Mesendoderm (in vitro differentiated cells): ENCODE results near the gene AFF1.
"Not testable (repeated sequence)": the region's sequence is repeated elsewhere in the genome, so short reads cannot be mapped to it uniquely, and the experiment has no call there.

ENCODE experiments used
- DNase-seq: peaks from one replicate; pipeline ENCODE4 v3.0.0; 2013
- H2AK5ac ChIP-seq: 2 replicates; pipeline ENCODE4 v1.6.1; 2013; ENCODE audit warnings: low read length, inconsistent platforms
- H2BK120ac ChIP-seq: 2 replicates; pipeline ENCODE4 v1.6.1; 2013; ENCODE audit warnings: low read depth, mild to moderate bottlenecking, low read length, moderate library complexity, mixed read lengths
- H2BK15ac ChIP-seq: replicated peaks from 2 replicates; pipeline ENCODE4 v1.6.1; 2013; ENCODE audit warnings: low read depth, mild to moderate bottlenecking, moderate library complexity
- H2BK5ac ChIP-seq: 2 replicates; pipeline ENCODE4 v1.6.1; 2013; ENCODE audit warnings: low read length, inconsistent platforms
- H3K18ac ChIP-seq: 2 replicates; pipeline ENCODE4 v1.6.1; 2013; ENCODE audit warnings: mild to moderate bottlenecking, low read length, mixed read lengths
- H3K23ac ChIP-seq: one replicate; pipeline ENCODE4 v1.6.1; 2013; ENCODE audit warnings: low read length
- H3K27ac ChIP-seq: 2 replicates; pipeline ENCODE4 v1.5.1; 2013; ENCODE audit warnings: low read depth, mild to moderate bottlenecking, inconsistent platforms, low read length, moderate library complexity
- H3K27me3 ChIP-seq: 2 replicates; pipeline ENCODE4 v1.6.1; 2013; ENCODE audit warnings: low read length, control low read depth, mild to moderate bottlenecking, inconsistent platforms; ENCODE audit not compliant: insufficient read depth, poor library complexity
- H3K36me3 ChIP-seq: 2 replicates; pipeline ENCODE4 v1.6.1; 2013; ENCODE audit warnings: low read length, inconsistent platforms; ENCODE audit not compliant: control insufficient read depth, insufficient read depth
- H3K4ac ChIP-seq: one replicate; pipeline ENCODE4 v1.6.1; 2013; ENCODE audit warnings: low read depth, mild to moderate bottlenecking, low read length, moderate library complexity
- H3K4me1 ChIP-seq: 2 replicates; pipeline ENCODE4 v1.6.1; 2013; ENCODE audit warnings: low read depth, low read length, inconsistent platforms; ENCODE audit not compliant: control insufficient read depth
- H3K4me2 ChIP-seq: 2 replicates; pipeline ENCODE4 v1.6.1; 2013; ENCODE audit warnings: low read length
- H3K4me3 ChIP-seq: 2 replicates; pipeline ENCODE4 v1.5.1; 2013; ENCODE audit warnings: mild to moderate bottlenecking, low read length
- H3K56ac ChIP-seq: one replicate; pipeline ENCODE4 v1.6.1; 2013; ENCODE audit warnings: low read length
- H3K79me1 ChIP-seq: 2 replicates; pipeline ENCODE4 v1.6.1; 2013; ENCODE audit warnings: low read length, inconsistent platforms
- H3K79me2 ChIP-seq: 2 replicates; pipeline ENCODE4 v1.6.1; 2013; ENCODE audit warnings: mild to moderate bottlenecking, low read length; ENCODE audit not compliant: control insufficient read depth, insufficient read depth
- H3K9ac ChIP-seq: 2 replicates; pipeline ENCODE4 v1.6.1; 2013; ENCODE audit warnings: low read length, inconsistent platforms
- H4K5ac ChIP-seq: one replicate; pipeline ENCODE4 v1.6.1; 2013; ENCODE audit warnings: low read length
- H4K8ac ChIP-seq: one replicate; pipeline ENCODE4 v1.6.1; 2013; ENCODE audit warnings: low read depth, mild to moderate bottlenecking, control low read depth, low read length, moderate library complexity
- WGBS: extraction: QIAGEN DNeasy Blood & Tissue Kit; methylation state at CpG from one replicate; pipeline ENCODE4 v1.1.7; 2013; ENCODE audit warnings: low lambda C conversion rate, missing lambda C conversion rate; ENCODE audit not compliant: insufficient coverage; ENCODE audit errors: extremely low coverage; 5-methylcytosine and 5-hydroxymethylcytosine counted together

AFF1 gene

DNA sequence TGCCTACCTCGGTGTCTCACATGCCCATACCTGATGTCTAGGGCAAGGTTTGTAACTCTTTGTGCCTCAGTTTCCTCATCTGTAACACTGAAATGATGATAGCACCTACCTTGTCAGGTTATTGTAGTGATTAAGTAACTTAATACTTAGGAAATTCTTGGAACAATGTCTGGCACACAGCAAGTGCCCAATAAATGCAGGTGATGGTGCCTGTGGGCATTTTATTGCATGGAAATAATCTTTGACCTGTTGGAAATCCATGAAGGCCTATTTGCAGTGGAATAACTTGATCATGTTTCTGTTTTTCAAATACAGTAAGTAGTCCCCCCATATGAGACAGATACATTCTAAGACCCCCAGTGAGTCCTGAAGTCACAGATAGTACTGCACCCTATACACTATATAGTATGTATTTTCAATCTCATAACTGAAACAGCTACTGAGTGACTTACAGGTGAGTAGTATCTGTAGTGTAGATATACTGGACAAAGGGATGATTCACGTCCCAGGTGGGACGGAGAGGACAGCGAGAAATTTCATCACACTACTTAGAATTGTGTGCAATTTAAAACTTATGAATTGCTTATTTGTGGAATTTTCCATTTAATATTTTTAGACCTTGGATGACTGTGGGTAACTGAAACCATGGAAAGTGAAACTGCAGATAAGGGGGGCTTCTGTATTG, 42.1 kb downstream of the AFF1 start:
- Histone ChIP-seq H3K23ac (no peak overlapping the region), H3K4me2 (no peak overlapping the region), H4K5ac (no peak overlapping the region), H3K27me3 (no peaks in the 10 kb centered on the region), H3K4ac (no peak overlapping the region), H3K9ac (no peak overlapping the region), H3K56ac (no peak overlapping the region), H3K18ac (no peak overlapping the region), H3K79me1 (peaks cover 10% of the 10 kb centered on the region), H4K8ac (no peak overlapping the region), H3K36me3 (no peaks in the 10 kb centered on the region), H3K4me1 (peaks cover 8% of the 10 kb centered on the region), H3K27ac (no peak overlapping the region), H2AK5ac (no peak overlapping the region), H3K4me3 (no peak overlapping the region), H2BK15ac (no peak overlapping the region), H2BK5ac (no peak overlapping the region), H3K79me2 (peaks cover 11% of the 10 kb centered on the region), H2BK120ac (no peak overlapping the region)
- no CpG with 5 or more reads among the region's 4 CpGs for WGBS
- no peak for DNase-seq

GRCh38 chr4:86977621-86978184, 42.9 kb downstream of the AFF1 start:
- Histone ChIP-seq H3K4me2 (no peak overlapping the region), H2BK120ac (no peak overlapping the region), H3K79me1 (peaks cover 10% of the 10 kb centered on the region), H4K5ac (no peak overlapping the region), H3K27ac (no peak overlapping the region), H3K79me2 (peaks cover 11% of the 10 kb centered on the region), H3K56ac (no peak overlapping the region), H3K27me3 (no peaks in the 10 kb centered on the region), H4K8ac (no peak overlapping the region), H3K9ac (no peak overlapping the region), H3K4me3 (no peak overlapping the region), H3K18ac (no peak overlapping the region), H2AK5ac (no peak overlapping the region), H3K23ac (no peak overlapping the region), H3K36me3 (no peaks in the 10 kb centered on the region), H2BK5ac (peak overlapping the region; percentile 11), H3K4ac (no peak overlapping the region), H2BK15ac (no peak overlapping the region), H3K4me1 (peaks cover 7% of the 10 kb centered on the region)
- no peak for DNase-seq
- WGBS = no CpG with 5 or more reads among the region's 5 CpGs

DNA sequence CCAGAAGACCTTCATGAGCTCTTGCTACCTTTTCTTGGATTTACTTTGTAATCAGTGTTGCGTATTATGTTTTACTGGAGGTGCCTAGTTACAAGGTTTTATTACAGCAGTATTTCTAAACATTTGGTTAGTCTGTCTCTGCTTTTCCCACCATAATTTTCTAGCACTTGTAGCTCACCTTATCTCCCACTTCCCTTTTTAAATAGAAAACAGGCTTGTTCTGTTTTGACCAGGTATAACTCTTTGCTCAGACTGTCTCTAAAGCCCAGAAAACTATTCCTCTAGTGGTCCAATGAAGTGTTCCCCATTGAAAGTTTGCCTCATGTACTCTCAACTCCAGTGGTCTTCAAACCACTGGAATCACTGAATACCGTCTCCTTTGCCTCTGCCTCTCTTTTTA, 43.9 kb downstream of the AFF1 start:
- Histone ChIP-seq H2AK5ac (no peak overlapping the region), H4K8ac (no peak overlapping the region), H4K5ac (no peak overlapping the region), H3K9ac (no peak overlapping the region), H3K4me2 (no peak overlapping the region), H3K23ac (no peak overlapping the region), H3K4ac (no peak overlapping the region), H3K27ac (no peak overlapping the region), H2BK5ac (no peak overlapping the region), H3K4me3 (no peak overlapping the region), H3K36me3 (no peaks in the 10 kb centered on the region), H3K79me2 (peaks cover 11% of the 10 kb centered on the region), H3K27me3 (no peaks in the 10 kb centered on the region), H3K79me1 (peaks cover 8% of the 10 kb centered on the region), H3K4me1 (peaks cover 2% of the 10 kb centered on the region), H2BK120ac (no peak overlapping the region), H3K56ac (no peak overlapping the region), H2BK15ac (no peak overlapping the region), H3K18ac (no peak overlapping the region)
- no peak for DNase-seq
- WGBS = no CpG with 5 or more reads among the region's 2 CpGs

DNA sequence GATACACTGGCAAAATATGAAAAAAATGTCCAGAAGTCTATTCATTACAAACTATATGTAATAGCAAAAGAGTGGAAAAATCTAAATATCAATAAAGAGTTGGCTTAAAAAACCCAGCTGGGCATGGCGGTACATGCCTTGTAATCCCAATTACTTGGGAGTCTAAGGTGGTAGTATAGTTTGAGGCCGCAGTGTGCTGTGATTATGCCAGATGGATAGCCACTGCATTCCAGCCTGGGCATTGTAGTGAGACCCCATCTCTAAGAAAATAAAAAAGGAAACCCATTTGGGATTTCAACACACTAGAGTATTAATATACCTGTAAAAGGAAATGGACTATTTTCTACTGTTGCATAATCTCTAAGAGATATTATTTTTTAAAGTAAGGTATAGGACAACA, 45.4 kb downstream of the AFF1 start:
- no peak overlapping the region for H3K27ac ChIP-seq

GRCh38 chr4:86981789-86982188, 47.0 kb downstream of the AFF1 start:
- no peak overlapping the region for H3K4ac ChIP-seq
- H2AK5ac ChIP-seq = no peak overlapping the region
- no peak overlapping the region for H2BK120ac ChIP-seq
- no peak overlapping the region for H3K18ac ChIP-seq
- H3K4me3 ChIP-seq = no peak overlapping the region
- H2BK5ac ChIP-seq = no peak overlapping the region
- peaks cover 3% of the 10 kb centered on the region for H3K79me1 ChIP-seq
- DNase-seq = no peak
- H3K79me2 ChIP-seq = peaks cover 5% of the 10 kb centered on the region
- H3K23ac ChIP-seq = no peak overlapping the region
- peaks cover 2% of the 10 kb centered on the region for H3K4me1 ChIP-seq
- no peaks in the 10 kb centered on the region for H3K27me3 ChIP-seq
- no peak overlapping the region for H3K4me2 ChIP-seq
- no peak overlapping the region for H3K9ac ChIP-seq
- no CpG with 5 or more reads among the region's 5 CpGs for WGBS
- H3K56ac ChIP-seq = no peak overlapping the region
- no peak overlapping the region for H4K8ac ChIP-seq
- H3K36me3 ChIP-seq = no peaks in the 10 kb centered on the region
- no peak overlapping the region for H3K27ac ChIP-seq
- no peak overlapping the region for H2BK15ac ChIP-seq
- no peak overlapping the region for H4K5ac ChIP-seq

More for the DNA sequence above, 45.4 kb downstream of the AFF1 start:
- Histone ChIP-seq H3K23ac (no peak overlapping the region), H3K79me2 (peaks cover 8% of the 10 kb centered on the region), H2BK5ac (no peak overlapping the region), H3K9ac (no peak overlapping the region), H3K4me2 (no peak overlapping the region), H3K36me3 (no peaks in the 10 kb centered on the region), H3K18ac (no peak overlapping the region), H3K79me1 (peaks cover 6% of the 10 kb centered on the region), H3K56ac (no peak overlapping the region), H3K4ac (no peak overlapping the region), H3K27me3 (no peaks in the 10 kb centered on the region), H3K4me3 (no peak overlapping the region), H4K5ac (no peak overlapping the region), H3K4me1 (peaks cover 2% of the 10 kb centered on the region), H2BK120ac (no peak overlapping the region), H2BK15ac (no peak overlapping the region), H2AK5ac (no peak overlapping the region), H4K8ac (no peak overlapping the region)
- no peak for DNase-seq
- WGBS = no CpG with 5 or more reads among the region's 2 CpGs

DNA sequence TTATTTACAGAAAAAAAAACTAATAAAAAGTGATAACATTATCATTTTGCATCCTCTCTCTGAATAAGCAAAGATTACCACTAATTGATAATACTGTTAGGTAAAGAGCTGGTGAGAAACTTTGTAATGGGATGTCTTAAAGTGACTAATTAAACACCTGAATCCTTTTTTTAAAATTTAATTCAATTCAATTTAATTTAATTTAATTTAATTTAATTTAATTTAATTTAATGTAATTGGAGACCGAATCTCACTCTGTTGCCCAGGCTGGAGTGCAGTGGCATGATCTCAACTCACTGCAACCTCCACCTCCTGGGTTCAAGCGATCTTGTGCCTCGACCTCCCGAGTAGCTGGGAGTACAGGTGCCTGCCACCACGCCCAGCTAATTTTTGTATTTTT, 51.0 kb downstream of the AFF1 start:
- not testable (repeated sequence) for DNase-seq, H3K56ac ChIP-seq, H2BK5ac ChIP-seq, H3K36me3 ChIP-seq, H2BK120ac ChIP-seq, H3K18ac ChIP-seq, H4K5ac ChIP-seq, H3K27ac ChIP-seq, H3K27me3 ChIP-seq, H3K4me3 ChIP-seq, H3K4me1 ChIP-seq, H3K79me1 ChIP-seq, H2AK5ac ChIP-seq, H4K8ac ChIP-seq, H3K79me2 ChIP-seq, H2BK15ac ChIP-seq, H3K4me2 ChIP-seq, H3K9ac ChIP-seq, H3K4ac ChIP-seq, H3K23ac ChIP-seq
- no CpG with 5 or more reads among the region's 5 CpGs for WGBS
